Measurements from ENCODE around the gene CLCA4.

DNA sequence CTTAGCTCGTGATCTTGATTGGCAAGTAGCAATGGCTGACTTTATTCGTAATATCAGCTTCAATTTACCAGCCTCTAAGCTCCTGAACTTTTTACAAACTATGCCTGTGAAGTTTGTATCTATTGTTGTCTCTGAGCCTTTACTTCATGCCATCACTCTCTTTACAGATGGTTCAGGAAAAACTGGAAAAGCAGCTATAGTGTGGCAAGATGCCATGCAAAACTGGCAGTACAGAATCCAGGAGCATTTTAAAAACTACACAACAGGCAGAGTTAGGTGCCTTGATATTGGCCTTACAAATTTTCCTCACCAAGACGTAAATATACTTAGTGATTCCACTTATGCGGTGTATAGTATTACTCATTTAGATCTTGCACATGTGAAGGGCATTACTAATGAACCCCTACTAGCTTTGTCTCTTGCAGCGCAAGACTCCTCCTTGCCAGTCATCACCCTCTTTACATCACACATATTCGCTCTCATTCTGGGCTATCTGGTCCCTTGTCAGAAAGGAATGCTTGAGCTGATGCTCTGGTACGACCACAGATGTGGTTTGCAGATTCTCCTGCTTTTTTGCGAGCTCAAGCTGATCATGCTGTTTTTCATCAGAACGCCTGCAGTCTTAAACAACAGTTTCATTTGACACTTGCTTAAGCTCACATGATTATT lies 41.8 kb upstream of the CLCA4 start:
- no peak for TF ChIP-seq POLR2AphosphoS5 (IDR thresholded peaks at IDR 0.05; ENCODE audit: low read depth)
- TF ChIP-seq EZH2 (IDR thresholded peaks at IDR 0.05; ENCODE audit: low read depth, unreplicated experiment): no peak
- TF ChIP-seq, protein P1, sequence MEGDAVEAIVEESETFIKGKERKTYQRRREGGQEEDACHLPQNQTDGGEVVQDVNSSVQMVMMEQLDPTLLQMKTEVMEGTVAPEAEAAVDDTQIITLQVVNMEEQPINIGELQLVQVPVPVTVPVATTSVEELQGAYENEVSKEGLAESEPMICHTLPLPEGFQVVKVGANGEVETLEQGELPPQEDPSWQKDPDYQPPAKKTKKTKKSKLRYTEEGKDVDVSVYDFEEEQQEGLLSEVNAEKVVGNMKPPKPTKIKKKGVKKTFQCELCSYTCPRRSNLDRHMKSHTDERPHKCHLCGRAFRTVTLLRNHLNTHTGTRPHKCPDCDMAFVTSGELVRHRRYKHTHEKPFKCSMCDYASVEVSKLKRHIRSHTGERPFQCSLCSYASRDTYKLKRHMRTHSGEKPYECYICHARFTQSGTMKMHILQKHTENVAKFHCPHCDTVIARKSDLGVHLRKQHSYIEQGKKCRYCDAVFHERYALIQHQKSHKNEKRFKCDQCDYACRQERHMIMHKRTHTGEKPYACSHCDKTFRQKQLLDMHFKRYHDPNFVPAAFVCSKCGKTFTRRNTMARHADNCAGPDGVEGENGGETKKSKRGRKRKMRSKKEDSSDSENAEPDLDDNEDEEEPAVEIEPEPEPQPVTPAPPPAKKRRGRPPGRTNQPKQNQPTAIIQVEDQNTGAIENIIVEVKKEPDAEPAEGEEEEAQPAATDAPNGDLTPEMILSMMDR (conservative IDR thresholded peaks at IDR 0.05; ENCODE audit: low read depth in 2 of 2): no peak
- TF ChIP-seq, protein P2, sequence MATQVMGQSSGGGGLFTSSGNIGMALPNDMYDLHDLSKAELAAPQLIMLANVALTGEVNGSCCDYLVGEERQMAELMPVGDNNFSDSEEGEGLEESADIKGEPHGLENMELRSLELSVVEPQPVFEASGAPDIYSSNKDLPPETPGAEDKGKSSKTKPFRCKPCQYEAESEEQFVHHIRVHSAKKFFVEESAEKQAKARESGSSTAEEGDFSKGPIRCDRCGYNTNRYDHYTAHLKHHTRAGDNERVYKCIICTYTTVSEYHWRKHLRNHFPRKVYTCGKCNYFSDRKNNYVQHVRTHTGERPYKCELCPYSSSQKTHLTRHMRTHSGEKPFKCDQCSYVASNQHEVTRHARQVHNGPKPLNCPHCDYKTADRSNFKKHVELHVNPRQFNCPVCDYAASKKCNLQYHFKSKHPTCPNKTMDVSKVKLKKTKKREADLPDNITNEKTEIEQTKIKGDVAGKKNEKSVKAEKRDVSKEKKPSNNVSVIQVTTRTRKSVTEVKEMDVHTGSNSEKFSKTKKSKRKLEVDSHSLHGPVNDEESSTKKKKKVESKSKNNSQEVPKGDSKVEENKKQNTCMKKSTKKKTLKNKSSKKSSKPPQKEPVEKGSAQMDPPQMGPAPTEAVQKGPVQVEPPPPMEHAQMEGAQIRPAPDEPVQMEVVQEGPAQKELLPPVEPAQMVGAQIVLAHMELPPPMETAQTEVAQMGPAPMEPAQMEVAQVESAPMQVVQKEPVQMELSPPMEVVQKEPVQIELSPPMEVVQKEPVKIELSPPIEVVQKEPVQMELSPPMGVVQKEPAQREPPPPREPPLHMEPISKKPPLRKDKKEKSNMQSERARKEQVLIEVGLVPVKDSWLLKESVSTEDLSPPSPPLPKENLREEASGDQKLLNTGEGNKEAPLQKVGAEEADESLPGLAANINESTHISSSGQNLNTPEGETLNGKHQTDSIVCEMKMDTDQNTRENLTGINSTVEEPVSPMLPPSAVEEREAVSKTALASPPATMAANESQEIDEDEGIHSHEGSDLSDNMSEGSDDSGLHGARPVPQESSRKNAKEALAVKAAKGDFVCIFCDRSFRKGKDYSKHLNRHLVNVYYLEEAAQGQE (IDR thresholded peaks at IDR 0.05; ENCODE audit: unreplicated experiment): no peak

Measured in GM23338 (cell line).